ENCODE data around the gene TBCCD1. TPM values are rescaled to one million over a fixed set of nuclear protein-coding genes. Genes with fewer than 3 reads are reported as not detected.

Gene TBCCD1
- polyA plus RNA-seq, 1 donor (not counting 4 experiments of a cell fraction or from before 2014, with no cell fraction given): 15.8 TPM

- H3K9me3 ChIP-seq (ENCODE audit: control insufficient read depth, low read depth, low read length): no peaks in the 10 kb centered on the region
- no peak overlapping the region for H3K27ac ChIP-seq (ENCODE audit: control insufficient read depth, insufficient read depth, low read length)
- H4K20me1 ChIP-seq (ENCODE audit: control insufficient read depth, extremely low read depth, insufficient read depth, low read length): no peaks in the 10 kb centered on the region
- no peak overlapping the region for H3K4me2 ChIP-seq (ENCODE audit: control insufficient read depth, extremely low read depth, insufficient read depth, low read depth, low read length)
- H3K9ac ChIP-seq (ENCODE audit: control insufficient read depth, extremely low read depth, insufficient read depth, low read length): no peak overlapping the region
- DNase-seq (ENCODE audit: low read depth, low spot score) (no peak), FAIRE-seq (no peak)
- H2AFZ ChIP-seq (ENCODE audit: control insufficient read depth, low read length): no peak overlapping the region
- peaks cover 10% of the 10 kb centered on the region for H3K4me1 ChIP-seq (ENCODE audit: control insufficient read depth, extremely low read depth, insufficient read depth, low read length)
- dilution Hi-C loops (cut with MboI; ENCODE audit: extremely low pct_ligation_motif_present, low sequenced_read_pairs): no loop called here
- no peaks in the 10 kb centered on the region for H3K27me3 ChIP-seq (ENCODE audit: control insufficient read depth, extremely low read depth, insufficient read depth, low read length)
- TF ChIP-seq CTCF (optimal IDR thresholded peaks at IDR 0.05 in 1 of 3, IDR thresholded peaks at IDR 0.05 in 1 of 3, conservative IDR thresholded peaks at IDR 0.05 in 1 of 3; ENCODE audit: extremely low read depth in 1 of 3, insufficient read depth in 2 of 3, low read length in 3 of 3) (no peak), EZH2 (IDR thresholded peaks at IDR 0.05; ENCODE audit: low read length) (no peak)
- no peaks in the 10 kb centered on the region for H3K36me3 ChIP-seq (ENCODE audit: control insufficient read depth in 2 of 2, extremely low read depth in 1 of 2, insufficient read depth in 2 of 2, low read length in 2 of 2)
- no peaks in the 10 kb centered on the region for H3K9me1 ChIP-seq (ENCODE audit: control insufficient read depth, extremely low read depth, insufficient read depth, low read length)
- no peak overlapping the region for H3K4me3 ChIP-seq (ENCODE audit: control insufficient read depth in 2 of 3, extremely low read depth in 1 of 3, insufficient read depth in 2 of 3, low read depth in 1 of 3, low read length in 3 of 3)
- H3K79me2 ChIP-seq (ENCODE audit: control insufficient read depth, insufficient read depth, low read length): no peaks in the 10 kb centered on the region
These were observed 55.4 kb downstream of the TBCCD1 start for GRCh38 chr3:186511702-186512101.

- no peak for DNase-seq (ENCODE audit: low read depth, low spot score)
- Histone ChIP-seq H3K9ac (ENCODE audit: control insufficient read depth, extremely low read depth, insufficient read depth, low read length) (no peak overlapping the region), H4K20me1 (ENCODE audit: control insufficient read depth, extremely low read depth, insufficient read depth, low read length) (no peaks in the 10 kb centered on the region), H3K9me1 (ENCODE audit: control insufficient read depth, extremely low read depth, insufficient read depth, low read length) (no peaks in the 10 kb centered on the region), H3K36me3 (ENCODE audit: control insufficient read depth in 2 of 2, extremely low read depth in 1 of 2, insufficient read depth in 2 of 2, low read length in 2 of 2) (no peaks in the 10 kb centered on the region), H3K27me3 (ENCODE audit: control insufficient read depth, extremely low read depth, insufficient read depth, low read length) (no peaks in the 10 kb centered on the region), H3K79me2 (ENCODE audit: control insufficient read depth, insufficient read depth, low read length) (no peaks in the 10 kb centered on the region), H3K4me3 (ENCODE audit: control insufficient read depth in 2 of 3, extremely low read depth in 1 of 3, insufficient read depth in 2 of 3, low read depth in 1 of 3, low read length in 3 of 3) (no peak overlapping the region), H2AFZ (ENCODE audit: control insufficient read depth, low read length) (no peak overlapping the region), H3K9me3 (ENCODE audit: control insufficient read depth, low read depth, low read length) (no peaks in the 10 kb centered on the region), H3K4me1 (ENCODE audit: control insufficient read depth, extremely low read depth, insufficient read depth, low read length) (peaks cover 10% of the 10 kb centered on the region), H3K4me2 (ENCODE audit: control insufficient read depth, extremely low read depth, insufficient read depth, low read depth, low read length) (no peak overlapping the region), H3K27ac (ENCODE audit: control insufficient read depth, insufficient read depth, low read length) (no peak overlapping the region)
- dilution Hi-C loops (cut with MboI; ENCODE audit: extremely low pct_ligation_motif_present, low sequenced_read_pairs): no loop called here
- no peak for TF ChIP-seq EZH2 (IDR thresholded peaks at IDR 0.05; ENCODE audit: low read length)
- no peak for TF ChIP-seq CTCF (optimal IDR thresholded peaks at IDR 0.05 in 1 of 3, IDR thresholded peaks at IDR 0.05 in 1 of 3, conservative IDR thresholded peaks at IDR 0.05 in 1 of 3; ENCODE audit: extremely low read depth in 1 of 3, insufficient read depth in 2 of 3, low read length in 3 of 3)
- no peak for FAIRE-seq
These were observed 55.9 kb downstream of the TBCCD1 start for GRCh38 chr3:186511245-186511644.
